Measurements from ENCODE around the gene ZMIZ1. TPM values are rescaled to one million over a fixed set of nuclear protein-coding genes. Genes with fewer than 3 reads are reported as not detected.

The ZMIZ1 gene
- total and polyA plus RNA-seq, 2 experiments from 2014 or later = 9.2 to 30.9 TPM

- TF ChIP-seq ZNF462 (CRISPR knock-in tag; IDR thresholded peaks at IDR 0.05) (no peak), ETS1 (IDR thresholded peaks at IDR 0.05) (no peak), ZNF331 (CRISPR knock-in tag; IDR thresholded peaks at IDR 0.05; ENCODE audit: low read depth) (no peak), EZH2 (IDR thresholded peaks at IDR 0.05; ENCODE audit: low read depth, unreplicated experiment) (no peak), ZNF114 (CRISPR knock-in tag; IDR thresholded peaks at IDR 0.05) (no peak), POLR2AphosphoS5 (IDR thresholded peaks at IDR 0.05; ENCODE audit: low read depth) (no peak), CTCF (conservative IDR thresholded peaks at IDR 0.05; ENCODE audit: low read depth in 2 of 2) (no peak)
Measured at GRCh38 chr10:79126351-79127080, 57.8 kb downstream of the ZMIZ1 start (continued).

Measured in GM23338 (cell line).